ENCODE measurements around the gene ST6GALNAC1.

DNA sequence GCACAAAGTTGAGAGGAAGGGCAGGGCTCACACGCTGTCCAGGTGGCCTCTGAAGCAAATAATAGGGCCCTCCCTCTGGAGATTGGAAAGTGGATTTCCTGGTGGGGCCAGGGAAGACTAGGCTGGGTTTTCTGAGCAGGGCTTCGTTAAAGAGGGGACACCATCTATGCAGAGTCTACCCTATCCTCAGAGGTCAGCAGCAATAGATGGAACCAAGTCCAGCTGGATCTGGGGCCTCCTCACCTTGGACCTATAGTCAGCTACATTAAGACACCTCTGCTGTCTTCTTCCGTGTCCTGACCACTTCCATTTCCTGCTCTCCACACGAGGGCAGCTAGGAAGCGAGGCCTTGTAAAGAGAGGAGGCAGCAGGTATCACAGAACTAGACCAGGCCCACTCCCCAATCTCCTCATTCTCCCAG, 14.7 kb upstream of the ST6GALNAC1 start:
- no peak for TF ChIP-seq POLR2AphosphoS5 (IDR thresholded peaks at IDR 0.05; ENCODE audit: low read length)
- TF ChIP-seq, protein P1, sequence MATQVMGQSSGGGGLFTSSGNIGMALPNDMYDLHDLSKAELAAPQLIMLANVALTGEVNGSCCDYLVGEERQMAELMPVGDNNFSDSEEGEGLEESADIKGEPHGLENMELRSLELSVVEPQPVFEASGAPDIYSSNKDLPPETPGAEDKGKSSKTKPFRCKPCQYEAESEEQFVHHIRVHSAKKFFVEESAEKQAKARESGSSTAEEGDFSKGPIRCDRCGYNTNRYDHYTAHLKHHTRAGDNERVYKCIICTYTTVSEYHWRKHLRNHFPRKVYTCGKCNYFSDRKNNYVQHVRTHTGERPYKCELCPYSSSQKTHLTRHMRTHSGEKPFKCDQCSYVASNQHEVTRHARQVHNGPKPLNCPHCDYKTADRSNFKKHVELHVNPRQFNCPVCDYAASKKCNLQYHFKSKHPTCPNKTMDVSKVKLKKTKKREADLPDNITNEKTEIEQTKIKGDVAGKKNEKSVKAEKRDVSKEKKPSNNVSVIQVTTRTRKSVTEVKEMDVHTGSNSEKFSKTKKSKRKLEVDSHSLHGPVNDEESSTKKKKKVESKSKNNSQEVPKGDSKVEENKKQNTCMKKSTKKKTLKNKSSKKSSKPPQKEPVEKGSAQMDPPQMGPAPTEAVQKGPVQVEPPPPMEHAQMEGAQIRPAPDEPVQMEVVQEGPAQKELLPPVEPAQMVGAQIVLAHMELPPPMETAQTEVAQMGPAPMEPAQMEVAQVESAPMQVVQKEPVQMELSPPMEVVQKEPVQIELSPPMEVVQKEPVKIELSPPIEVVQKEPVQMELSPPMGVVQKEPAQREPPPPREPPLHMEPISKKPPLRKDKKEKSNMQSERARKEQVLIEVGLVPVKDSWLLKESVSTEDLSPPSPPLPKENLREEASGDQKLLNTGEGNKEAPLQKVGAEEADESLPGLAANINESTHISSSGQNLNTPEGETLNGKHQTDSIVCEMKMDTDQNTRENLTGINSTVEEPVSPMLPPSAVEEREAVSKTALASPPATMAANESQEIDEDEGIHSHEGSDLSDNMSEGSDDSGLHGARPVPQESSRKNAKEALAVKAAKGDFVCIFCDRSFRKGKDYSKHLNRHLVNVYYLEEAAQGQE (IDR thresholded peaks at IDR 0.05; ENCODE audit: low read depth, low read length) = no peak
